Measurements from ENCODE around the gene INO80B. TPM values are rescaled to one million over a fixed set of nuclear protein-coding genes. Genes with fewer than 3 reads are reported as not detected.

The INO80B gene
- total and polyA plus RNA-seq, 2 of the 8 experiments (the other 6 are each of a cell fraction or from before 2014, with no cell fraction given): 3.9 to 18.5 TPM

DNA sequence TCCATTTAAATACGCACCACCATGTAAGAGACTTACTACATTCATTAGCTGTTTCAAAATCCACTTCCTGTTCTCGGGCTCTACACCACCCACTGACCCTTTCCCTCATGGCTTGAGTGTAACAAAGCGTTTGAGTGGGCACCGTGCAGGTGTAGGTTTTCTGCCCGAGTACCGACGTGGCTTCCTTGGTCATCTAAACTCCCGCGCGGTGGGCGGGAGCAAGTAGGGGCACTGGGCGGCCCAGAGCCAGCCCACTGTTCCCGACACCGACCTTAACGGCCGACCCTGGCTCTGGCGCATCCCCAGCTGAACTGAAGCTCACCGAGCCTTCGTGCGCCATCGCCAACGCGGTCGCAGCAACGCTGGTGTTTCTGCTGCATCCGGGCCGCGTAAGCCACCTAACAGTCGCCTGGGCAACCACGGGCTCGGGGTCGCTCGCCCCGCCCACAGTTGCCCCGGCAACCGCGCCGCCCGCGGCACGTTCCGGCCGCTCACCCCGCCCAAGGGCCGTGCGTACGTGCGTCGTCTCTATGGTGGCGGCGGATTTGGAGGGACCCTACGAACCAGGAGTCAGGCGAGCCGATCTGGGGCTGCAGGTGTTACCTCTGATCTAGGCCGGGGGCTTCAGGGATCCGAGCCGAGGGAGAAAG is 33.5 kb upstream of the INO80B start, which contains the start of the genes C2orf81 and WDR54 (continued):
- TF ChIP-seq KDM5A (IDR thresholded peaks at IDR 0.05; ENCODE audit: low read length): no peak
- 0 out of 2 replicates have a peak, but pooled peaks have one; percentile 4 for TF ChIP-seq TEAD4 (IDR thresholded peaks at IDR 0.05; ENCODE audit: low read depth, low read length)
- TF ChIP-seq E2F6 (IDR thresholded peaks at IDR 0.05): peak; percentile 84
- TF ChIP-seq TAF7 (optimal IDR thresholded peaks at IDR 0.05; ENCODE audit: borderline replicate concordance, low read depth, low read length): peak; percentile 70
- TF ChIP-seq CEBPB (IDR thresholded peaks at IDR 0.05; ENCODE audit: low read depth, low read length): no peak
- TF ChIP-seq, protein P1, sequence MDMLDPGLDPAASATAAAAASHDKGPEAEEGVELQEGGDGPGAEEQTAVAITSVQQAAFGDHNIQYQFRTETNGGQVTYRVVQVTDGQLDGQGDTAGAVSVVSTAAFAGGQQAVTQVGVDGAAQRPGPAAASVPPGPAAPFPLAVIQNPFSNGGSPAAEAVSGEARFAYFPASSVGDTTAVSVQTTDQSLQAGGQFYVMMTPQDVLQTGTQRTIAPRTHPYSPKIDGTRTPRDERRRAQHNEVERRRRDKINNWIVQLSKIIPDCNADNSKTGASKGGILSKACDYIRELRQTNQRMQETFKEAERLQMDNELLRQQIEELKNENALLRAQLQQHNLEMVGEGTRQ (IDR thresholded peaks at IDR 0.05; ENCODE audit: low read length): 0 out of 2 replicates have a peak, but pooled peaks have one; percentile 15
- TF ChIP-seq CTBP2 (IDR thresholded peaks at IDR 0.05; ENCODE audit: borderline replicate concordance, insufficient read depth, insufficient read length, low read length): no peak
- TF ChIP-seq SIN3A (conservative IDR thresholded peaks at IDR 0.05 in 1 of 2, IDR thresholded peaks at IDR 0.05 in 1 of 2; ENCODE audit: low read depth in 1 of 2, low read length in 2 of 2): peak in 1 of 2 experiments; percentile 94; a peak in 2 of 4 replicates
- TF ChIP-seq NANOG (IDR thresholded peaks at IDR 0.05; ENCODE audit: insufficient read depth, low read depth, low read length, poor library complexity, severe bottlenecking): no peak
- peak; percentile 47; the same call in 1 of the 2 replicates for TF ChIP-seq ATF2 (IDR thresholded peaks at IDR 0.05; ENCODE audit: low read length)
- TF ChIP-seq CHD1 (IDR thresholded peaks at IDR 0.05; ENCODE audit: low read depth, low read length): no peak
